HEK293 (cell line): Measurements from ENCODE around the gene TRAF3IP1.

Source experiments
- CTCF ChIA-PET: fragments of 350-600 bp; formaldehyde crosslinking; extraction: SDS; loops from one replicate; lab custom pipeline; 2021; ENCODE audit warnings: antibody characterized with exemption; lab: Yijun Ruan, JAX
- POLR2A ChIA-PET: fragments of 300-600 bp; formaldehyde crosslinking; extraction: SDS; loops from one replicate; lab custom pipeline; 2020; ENCODE audit warnings: antibody characterized with exemption, inconsistent platforms; lab: Yijun Ruan, JAX
- H3K27ac ChIP-seq: fragments of 200-500 bp; sonication (Bioruptor generic); 2 replicates; pipeline ENCODE4 v1.5.1; 2014; ENCODE audit warnings: low read depth, low read length, control low read depth, inconsistent platforms; ENCODE audit errors: extremely low read depth
- H3K36me3 ChIP-seq, 2 experiments: fragments of 200-500 bp in 1 of 2; sonication (Bioruptor generic) in 1 of 2; 1 replicate in 1 of 2; 2 replicates in 1 of 2; pipeline ENCODE4 v1.5.1; 2014 to 2017; ENCODE audit warnings: inconsistent platforms in 2 of 2, low read length in 2 of 2; ENCODE audit not compliant: control insufficient read depth in 2 of 2, insufficient read depth in 1 of 2
- H3K4me1 ChIP-seq: fragments of 200-500 bp; sonication (Bioruptor generic); 2 replicates; pipeline ENCODE4 v1.5.1; 2014; ENCODE audit warnings: mild to moderate bottlenecking, low read length, inconsistent platforms; ENCODE audit not compliant: control insufficient read depth, insufficient read depth
- H3K4me3 ChIP-seq: 2 replicates; pipeline ENCODE4 v1.5.1; 2011; ENCODE audit warnings: low read depth, mild to moderate bottlenecking, control low read depth, low read length, moderate library complexity
- H3K9me3 ChIP-seq: fragments of 200-500 bp; sonication (Bioruptor generic); 2 replicates; pipeline ENCODE4 v1.5.1; 2014; ENCODE audit warnings: low read depth, low read length, inconsistent platforms; ENCODE audit not compliant: control insufficient read depth, insufficient read depth
- BCL11A ChIP-seq: fragments of 450-650 bp; formaldehyde crosslinking; IDR thresholded peaks from 2 replicates; pipeline ENCODE4 v1.5.1; 2016; ENCODE audit warnings: low read depth, missing biosample characterization, missing genetic modification characterization
- CTCF ChIP-seq: fragments of 450-650 bp; formaldehyde crosslinking; IDR thresholded peaks from 2 replicates; pipeline ENCODE4 v1.5.1; 2016; ENCODE audit warnings: missing biosample characterization, missing genetic modification characterization
- IKZF3 ChIP-seq: fragments of 450-650 bp; IDR thresholded peaks from 2 replicates; pipeline ENCODE4 v1.5.0; 2018; ENCODE audit warnings: missing biosample characterization, mild to moderate bottlenecking, missing genetic modification characterization, moderate library complexity
- TSHZ1 ChIP-seq: fragments of 450-650 bp; formaldehyde crosslinking; IDR thresholded peaks from 2 replicates; pipeline ENCODE4 v1.5.1; 2016; ENCODE audit warnings: missing biosample characterization, missing genetic modification characterization, borderline replicate concordance
- ZBTB17 ChIP-seq: fragments of 450-650 bp; formaldehyde crosslinking; IDR thresholded peaks from 2 replicates; pipeline ENCODE4 v1.5.1; 2016; ENCODE audit warnings: missing biosample characterization, missing genetic modification characterization
- ZBTB20 ChIP-seq: fragments of 450-650 bp; formaldehyde crosslinking; IDR thresholded peaks from 2 replicates; pipeline ENCODE4 v1.5.1; 2016; ENCODE audit warnings: missing biosample characterization, missing genetic modification characterization
- ZBTB8A ChIP-seq: fragments of 450-650 bp; formaldehyde crosslinking; IDR thresholded peaks from 2 replicates; pipeline ENCODE4 v1.5.1; 2016; ENCODE audit warnings: missing biosample characterization, missing genetic modification characterization
- ZNF18 ChIP-seq: fragments of 450-650 bp; formaldehyde crosslinking; IDR thresholded peaks from 2 replicates; pipeline ENCODE4 v1.5.1; 2016; ENCODE audit warnings: missing biosample characterization, missing genetic modification characterization
- ZNF350 ChIP-seq: fragments of 450-650 bp; formaldehyde crosslinking; IDR thresholded peaks from 2 replicates; pipeline ENCODE4 v1.5.0; 2017; ENCODE audit warnings: missing biosample characterization, mild to moderate bottlenecking, missing genetic modification characterization
- ZNF354C ChIP-seq: fragments of 450-650 bp; formaldehyde crosslinking; IDR thresholded peaks from 2 replicates; pipeline ENCODE4 v1.5.1; 2016; ENCODE audit warnings: missing biosample characterization, missing genetic modification characterization, low read depth, borderline replicate concordance
- ZNF513 ChIP-seq: fragments of 450-650 bp; IDR thresholded peaks from 2 replicates; pipeline ENCODE4 v1.5.1; 2018; ENCODE audit warnings: missing biosample characterization, missing genetic modification characterization
- ZNF530 ChIP-seq: fragments of 450-650 bp; formaldehyde crosslinking; IDR thresholded peaks from 2 replicates; pipeline ENCODE4 v1.5.1; 2016; ENCODE audit warnings: low read depth, missing biosample characterization, missing genetic modification characterization
- ZNF560 ChIP-seq: fragments of 450-650 bp; formaldehyde crosslinking; IDR thresholded peaks from 2 replicates; pipeline ENCODE4 v1.5.1; 2017; ENCODE audit warnings: missing biosample characterization, missing genetic modification characterization, borderline replicate concordance
- ZNF596 ChIP-seq: fragments of 450-650 bp; IDR thresholded peaks from 2 replicates; pipeline ENCODE4 v1.5.0; 2018; ENCODE audit warnings: missing biosample characterization, mild to moderate bottlenecking, missing genetic modification characterization, moderate library complexity
- ZNF624 ChIP-seq: fragments of 450-650 bp; formaldehyde crosslinking; IDR thresholded peaks from 2 replicates; pipeline ENCODE4 v1.5.1; 2017; ENCODE audit warnings: missing biosample characterization, missing genetic modification characterization
- ZNF639 ChIP-seq: fragments of 450-650 bp; formaldehyde crosslinking; IDR thresholded peaks from 2 replicates; pipeline ENCODE4 v1.5.1; 2016; ENCODE audit warnings: missing biosample characterization, missing genetic modification characterization
- ZNF670 ChIP-seq: fragments of 450-650 bp; formaldehyde crosslinking; IDR thresholded peaks from 2 replicates; pipeline ENCODE4 v1.5.1; 2016; ENCODE audit warnings: missing biosample characterization, missing genetic modification characterization, low read depth
- ZXDB ChIP-seq: fragments of 450-650 bp; formaldehyde crosslinking; IDR thresholded peaks from 2 replicates; pipeline ENCODE4 v1.5.1; 2016; ENCODE audit warnings: missing biosample characterization, missing genetic modification characterization

Gene TRAF3IP1

GRCh38 chr2:238313289-238313990 is 6.9 kb upstream of the TRAF3IP1 start:
- no peaks in the 10 kb centered on the region for H3K36me3 ChIP-seq
- no peaks in the 10 kb centered on the region for H3K9me3 ChIP-seq
- no peak for TF ChIP-seq ZNF670 (tag by site-specific recombination)
- TF ChIP-seq ZNF639 (tag by site-specific recombination): no peak
- TF ChIP-seq ZNF354C (tag by site-specific recombination): no peak
- no peak for TF ChIP-seq BCL11A (tag by site-specific recombination)
- H3K4me1 ChIP-seq: no peaks in the 10 kb centered on the region
- no peak overlapping the region for H3K27ac ChIP-seq
- no peak overlapping the region for H3K4me3 ChIP-seq
- POLR2A ChIA-PET: interaction anchor here (0.8 kb wide), 1 partner anchor 25 kb away, joined by 3 read pairs; the partner anchor contains the start of gene PER2
- CTCF ChIA-PET: interaction anchor here (0.6 kb wide), 1 partner anchor 41 kb away, joined by 3 read pairs; no protein-coding TSS in a partner anchor

- ChIA-PET POLR2A (interaction anchor here (0.8 kb wide), 1 partner anchor 26 kb away, joined by 3 read pairs; the partner anchor contains the start of gene PER2), CTCF (interaction anchor here (0.6 kb wide), 1 partner anchor 42 kb away, joined by 3 read pairs; no protein-coding TSS in a partner anchor)
- H3K4me3 ChIP-seq: no peak overlapping the region
- H3K36me3 ChIP-seq: no peaks in the 10 kb centered on the region
- TF ChIP-seq ZNF530: no peak
- no peak for TF ChIP-seq TSHZ1 (tag by site-specific recombination)
- TF ChIP-seq ZNF18 (tag by site-specific recombination): no peak
- TF ChIP-seq ZNF624 (tag by site-specific recombination): no peak
- TF ChIP-seq IKZF3: no peak
- TF ChIP-seq ZBTB20 (tag by site-specific recombination): no peak
- TF ChIP-seq ZBTB17: no peak
- TF ChIP-seq ZXDB (tag by site-specific recombination): no peak
- no peak for TF ChIP-seq ZNF513
- TF ChIP-seq ZBTB8A (tag by site-specific recombination): no peak
- TF ChIP-seq CTCF (tag by site-specific recombination): no peak
- no peak for TF ChIP-seq ZNF596
- TF ChIP-seq ZNF350 (tag by site-specific recombination): no peak
- TF ChIP-seq ZNF560 (tag by site-specific recombination): no peak
- no peak overlapping the region for H3K27ac ChIP-seq
- no peaks in the 10 kb centered on the region for H3K9me3 ChIP-seq
- H3K4me1 ChIP-seq: no peaks in the 10 kb centered on the region
These were observed 6.3 kb upstream of the TRAF3IP1 start for GRCh38 chr2:238313991-238314350.
